HG03575 (cell line): ENCODE results near the gene PLD4.
"Not testable (repeated sequence)": the region's sequence is repeated elsewhere in the genome, so short reads cannot be mapped to it uniquely, and the experiment has no call there.

Source experiments
- ATAC-seq: cut with Tn5 transposase; IDR thresholded peaks from one replicate; pipeline ENCODE4 v1.9.1; 2021; ENCODE audit not compliant: unreplicated experiment, insufficient number of reproducible peaks, low FRiP score; ENCODE audit errors: extremely low read depth

PLD4 gene

GRCh38 chr14:104895786-104896661 is 28.7 kb upstream of the PLD4 start:
- no peak for ATAC-seq

- no peak for ATAC-seq
Measured at GRCh38 chr14:104897330-104898194, 27.1 kb upstream of the PLD4 start.

- no peak for ATAC-seq
Measured at GRCh38 chr14:104898195-104898558, 26.5 kb upstream of the PLD4 start.

- no peak for ATAC-seq
Measured at GRCh38 chr14:104898870-104899510, 25.7 kb upstream of the PLD4 start.

- ATAC-seq: no peak
Measured at GRCh38 chr14:104899781-104900180, 24.9 kb upstream of the PLD4 start.

- no peak for ATAC-seq
Measured at GRCh38 chr14:104900639-104901512, 23.8 kb upstream of the PLD4 start.

- no peak for ATAC-seq
Measured at GRCh38 chr14:104903990-104904389, 20.7 kb upstream of the PLD4 start.

- not testable (repeated sequence) for ATAC-seq
Measured at GRCh38 chr14:104904650-104905578, 19.8 kb upstream of the PLD4 start.

- ATAC-seq: not testable (repeated sequence)
Measured at GRCh38 chr14:104905579-104905933, 19.1 kb upstream of the PLD4 start.

- ATAC-seq: no peak
Measured at GRCh38 chr14:104908303-104908702, 16.4 kb upstream of the PLD4 start.

- ATAC-seq: no peak
Measured at GRCh38 chr14:104912053-104912452, 12.6 kb upstream of the PLD4 start.

- no peak for ATAC-seq
Measured at GRCh38 chr14:104913435-104913834, 11.2 kb upstream of the PLD4 start.

GRCh38 chr14:104917116-104917515 is 7.6 kb upstream of the PLD4 start:
- no peak for ATAC-seq

- no peak for ATAC-seq
Measured at GRCh38 chr14:104917993-104918392, 6.7 kb upstream of the PLD4 start.

- not testable (repeated sequence) for ATAC-seq
Measured at GRCh38 chr14:104919152-104919992, 5.3 kb upstream of the PLD4 start.

- no peak for ATAC-seq
Measured at GRCh38 chr14:104919993-104920315, 4.7 kb upstream of the PLD4 start.
